NCI-H82 (cell line): ENCODE measurements around the gene TBR1.
A peak's percentile ranks its signal among the peaks of the same experiment; 100 is the strongest.

Experiments used
- DNase-seq: peaks from one replicate; lab custom pipeline; 2025; lab: John Stamatoyannopoulos, UW

Gene TBR1

DNA sequence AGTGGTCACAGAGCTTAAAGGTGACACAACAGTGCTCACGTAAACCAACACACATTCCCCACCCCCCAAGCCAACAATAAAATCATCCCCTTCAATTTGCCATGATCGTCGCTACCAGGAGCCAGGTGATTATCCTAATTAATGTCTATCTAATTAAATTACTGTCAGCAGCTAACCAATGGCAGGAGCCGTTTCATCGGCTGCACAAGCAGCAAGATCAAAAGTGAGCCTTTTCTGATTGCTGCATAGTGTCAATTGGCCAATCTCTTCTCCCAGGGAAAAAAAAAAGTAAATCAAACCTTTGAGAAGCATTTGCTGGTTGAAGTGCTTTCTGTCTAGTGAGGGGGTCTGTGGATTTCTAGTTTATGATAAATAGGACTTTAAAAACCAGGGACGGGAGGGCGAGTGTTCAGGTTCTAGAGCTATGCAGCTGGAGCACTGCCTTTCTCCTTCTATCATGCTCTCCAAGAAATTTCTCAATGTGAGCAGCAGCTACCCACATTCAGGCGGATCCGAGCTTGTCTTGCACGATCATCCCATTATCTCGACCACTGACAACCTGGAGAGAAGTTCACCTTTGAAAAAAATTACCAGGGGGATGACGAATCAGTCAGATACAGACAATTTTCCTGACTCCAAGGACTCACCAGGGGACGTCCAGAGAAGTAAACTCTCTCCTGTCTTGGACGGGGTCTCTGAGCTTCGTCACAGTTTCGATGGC lies at the start of gene TBR1:
Gene TBR1 (plus strand): TSS at position 311 of the 721 bp plus-strand sequence. CDS start 114 bp downstream, at position 425.
- DNase-seq = peak; percentile 87

DNA sequence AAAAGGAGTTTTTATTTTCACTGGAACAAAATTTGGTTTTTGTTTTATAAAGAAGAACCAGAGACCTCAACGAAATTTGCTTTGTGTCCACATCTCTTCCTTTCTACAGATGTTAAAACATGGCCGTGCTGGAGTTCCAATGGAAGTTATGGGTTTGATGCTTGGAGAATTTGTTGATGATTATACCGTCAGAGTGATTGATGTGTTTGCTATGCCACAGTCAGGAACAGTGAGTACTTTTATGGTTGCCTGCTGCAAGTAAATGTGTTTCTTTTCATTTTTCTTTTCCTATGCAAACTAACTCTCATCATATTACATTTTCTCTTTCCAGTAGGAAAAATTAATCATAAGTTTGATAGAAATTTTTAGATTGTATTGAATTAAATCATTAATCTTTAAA lies 48.4 kb upstream of the TBR1 start:
- no peak for DNase-seq

DNA sequence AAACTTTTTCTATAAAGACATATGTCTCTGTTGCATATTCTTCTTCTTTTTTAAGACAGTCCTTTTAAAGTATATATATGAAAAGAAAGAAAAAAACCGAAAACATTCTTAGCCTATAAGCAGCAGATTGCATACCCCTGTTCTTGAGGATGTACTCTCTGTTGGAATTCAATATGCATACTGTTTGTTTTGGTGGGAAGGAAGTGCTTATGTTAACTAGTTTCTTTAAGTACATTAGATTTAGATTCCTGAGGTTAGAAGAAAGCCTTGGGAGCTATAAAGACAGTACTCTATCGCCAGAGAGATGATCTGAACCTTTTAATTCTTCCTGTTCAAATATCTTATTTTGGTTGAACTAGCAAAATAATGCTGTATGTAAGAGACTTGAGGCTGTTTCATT lies 46.8 kb upstream of the TBR1 start:
- DNase-seq = no peak

DNA sequence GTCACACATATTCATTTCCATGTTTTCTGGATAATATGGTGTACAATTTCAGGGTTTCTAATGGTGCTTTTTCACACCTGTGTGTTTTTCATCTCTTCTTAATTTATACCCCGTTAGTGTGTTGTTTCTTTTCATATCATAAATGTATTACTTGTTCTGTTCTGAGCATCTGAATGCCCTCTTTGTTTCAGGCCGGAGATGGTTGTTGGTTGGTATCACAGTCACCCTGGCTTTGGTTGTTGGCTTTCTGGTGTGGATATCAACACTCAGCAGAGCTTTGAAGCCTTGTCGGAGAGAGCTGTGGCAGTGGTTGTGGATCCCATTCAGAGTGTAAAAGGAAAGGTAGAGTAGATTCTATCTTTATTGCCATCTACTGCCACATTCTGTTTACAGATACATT lies 45.1 kb upstream of the TBR1 start:
- DNase-seq = no peak

- no peak for DNase-seq
These were observed 44.2 kb upstream of the TBR1 start for GRCh38 chr2:161371869-161372268.

GRCh38 chr2:161373942-161374341 lies 42.2 kb upstream of the TBR1 start:
- no peak for DNase-seq

DNA sequence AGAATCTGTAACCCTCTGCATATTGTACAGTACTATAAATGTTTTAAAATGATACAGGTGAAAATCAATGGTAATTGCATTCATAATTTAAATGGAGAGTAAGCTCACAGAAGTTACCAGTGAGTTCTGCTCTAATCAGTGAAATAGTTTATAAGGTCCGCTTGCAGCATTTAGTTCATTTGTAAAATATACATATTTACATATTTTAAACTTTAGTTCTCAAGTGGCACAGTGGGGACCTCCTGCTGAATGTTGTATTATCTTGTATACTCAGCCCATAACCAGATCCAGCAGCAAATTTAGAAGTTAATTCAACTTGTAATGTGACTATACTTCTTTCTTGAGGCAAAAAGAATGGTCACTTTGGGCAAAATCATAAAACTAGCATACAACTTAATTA lies 41.7 kb upstream of the TBR1 start:
- no peak for DNase-seq

GRCh38 chr2:161379740-161380139 lies 36.4 kb upstream of the TBR1 start:
- no peak for DNase-seq

DNA sequence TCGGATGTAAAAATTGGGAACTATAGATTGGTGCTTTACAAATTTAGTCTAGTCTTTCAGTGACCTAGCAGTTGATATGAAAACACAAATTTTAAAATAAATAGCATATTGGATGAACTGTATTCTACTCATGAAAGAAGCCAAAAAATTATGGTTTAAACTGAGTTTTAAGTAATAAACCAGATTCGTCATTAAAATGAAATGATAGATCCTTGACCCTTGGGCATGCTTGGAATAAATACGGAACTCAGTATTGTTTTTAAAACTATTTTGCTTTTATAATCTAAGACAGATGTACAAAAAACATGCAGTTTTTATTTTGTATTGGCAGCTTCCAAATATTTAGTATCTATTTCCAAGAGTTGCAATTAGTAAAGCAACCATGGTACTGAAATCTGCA lies 34.6 kb upstream of the TBR1 start:
- no peak for DNase-seq

DNA sequence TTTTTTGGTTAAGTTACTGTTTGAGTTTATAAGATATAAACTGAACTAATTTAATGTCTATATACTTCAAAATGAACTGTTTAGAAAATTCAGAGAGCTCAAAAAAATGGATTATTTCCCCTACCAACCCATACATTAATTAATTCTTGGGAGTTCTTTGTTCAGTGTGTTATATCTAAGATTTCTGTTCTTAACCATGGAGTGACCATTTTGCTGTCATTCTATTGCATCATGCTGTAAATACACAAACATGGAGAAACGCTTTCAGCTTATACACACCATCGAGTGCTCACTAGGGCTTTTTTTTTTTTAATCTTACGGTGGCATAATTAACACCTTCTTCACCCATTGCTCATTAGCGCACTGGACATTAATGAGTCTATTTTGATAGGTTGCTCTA lies 33.4 kb upstream of the TBR1 start:
- DNase-seq = peak; percentile 9

- no peak for DNase-seq
These were observed 31.2 kb upstream of the TBR1 start for GRCh38 chr2:161384864-161385263.

GRCh38 chr2:161386228-161386824 lies 29.8 kb upstream of the TBR1 start:
- DNase-seq = no peak

GRCh38 chr2:161388146-161388779 lies 27.8 kb upstream of the TBR1 start:
- DNase-seq = no peak

DNA sequence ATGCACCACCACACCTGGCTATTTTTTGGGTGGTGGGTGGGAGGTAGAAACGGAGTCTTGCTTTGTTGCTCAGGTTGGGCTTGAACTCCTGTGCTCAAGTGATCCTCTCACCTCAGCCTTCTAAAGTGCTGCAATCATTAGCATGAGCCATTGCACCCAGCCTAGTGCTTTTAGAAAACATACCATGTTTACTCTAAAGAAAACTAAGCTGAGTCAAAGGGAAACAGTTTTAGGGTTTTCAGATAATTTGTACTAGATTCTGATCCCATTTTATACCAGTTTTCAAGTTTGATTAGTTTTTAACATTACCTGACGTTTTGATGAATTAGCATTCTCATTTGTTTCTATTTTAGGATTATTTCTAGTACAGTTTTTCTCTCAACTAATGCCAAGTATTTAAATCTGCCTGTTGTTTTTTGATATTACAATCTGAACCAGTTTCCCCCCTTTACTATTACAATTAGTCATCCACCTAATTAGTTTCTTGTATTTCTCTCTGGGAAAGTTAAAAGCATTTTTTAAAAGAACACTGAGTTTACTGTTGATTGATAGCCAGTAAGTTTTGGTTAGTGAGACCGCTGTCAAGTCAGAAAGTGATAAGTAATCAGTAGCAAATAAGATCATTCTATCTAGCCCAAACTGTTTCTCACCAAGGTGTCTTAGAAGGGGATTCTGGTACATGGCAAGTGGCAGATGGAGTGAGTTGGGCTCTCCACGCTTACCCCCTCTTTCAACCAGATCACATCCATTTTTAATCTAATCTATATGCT lies 24.2 kb upstream of the TBR1 start:
- DNase-seq = no peak

GRCh38 chr2:161400076-161400475 lies 16.0 kb upstream of the TBR1 start:
- no peak for DNase-seq

- no peak for DNase-seq
These were observed 13.8 kb upstream of the TBR1 start for GRCh38 chr2:161402297-161402696.

GRCh38 chr2:161406316-161406715 lies 9.8 kb upstream of the TBR1 start:
- DNase-seq = no peak

- no peak for DNase-seq
These were observed 8.5 kb upstream of the TBR1 start for GRCh38 chr2:161407597-161407996.

GRCh38 chr2:161409308-161409907 lies 6.7 kb upstream of the TBR1 start:
- DNase-seq = no peak

GRCh38 chr2:161412346-161412745 lies 3.8 kb upstream of the TBR1 start:
- no peak for DNase-seq

- DNase-seq = peak; percentile 68
These were observed 1.8 kb upstream of the TBR1 start for GRCh38 chr2:161414042-161415033.
